SK-N-SH treated with all-trans-retinoic acid at 6 μM for 48 hours (cell line): ENCODE results near the gene TTC39B.
A peak's percentile ranks its signal among the peaks of the same experiment; 100 is the strongest.

ENCODE experiments used
- ATAC-seq: fragments of 200-7000 bp; cut with Tn5 transposase; 3 replicates; pipeline ENCODE4 v1.9.1; 2020; ENCODE audit warnings: mild to moderate bottlenecking, moderate library complexity
- ARNTL ChIP-seq: fragments of 450-650 bp; formaldehyde crosslinking; IDR thresholded peaks from 2 replicates; pipeline ENCODE4 v1.5.0; 2020; ENCODE audit warnings: low read depth, mild to moderate bottlenecking, moderate library complexity, borderline replicate concordance
- BACH2 ChIP-seq: fragments of 250-450 bp; sonication (Bioruptor Pico); IDR thresholded peaks from 2 replicates; pipeline ENCODE4 v1.9.0; 2021; ENCODE audit warnings: mild to moderate bottlenecking, borderline replicate concordance
- CSDC2 ChIP-seq: fragments of 250-450 bp; sonication (Bioruptor Pico); IDR thresholded peaks from 2 replicates; pipeline ENCODE4 v1.5.0; 2020; ENCODE audit warnings: mild to moderate bottlenecking, moderate library complexity
- GLIS3 ChIP-seq: fragments of 250-450 bp; sonication (Bioruptor Pico); IDR thresholded peaks from 2 replicates; pipeline ENCODE4 v1.5.0; 2020; ENCODE audit warnings: mild to moderate bottlenecking, moderate library complexity
- ISL1 ChIP-seq: fragments of 250-450 bp; sonication (Bioruptor Pico); IDR thresholded peaks from 2 replicates; pipeline ENCODE4 v2.1.2; 2022; ENCODE audit warnings: mild to moderate bottlenecking, moderate library complexity
- PPARA ChIP-seq: fragments of 250-450 bp; sonication (Bioruptor Pico); IDR thresholded peaks from 2 replicates; pipeline ENCODE4 v1.5.0; 2020; ENCODE audit warnings: mild to moderate bottlenecking, borderline replicate concordance
- RARB ChIP-seq: fragments of 250-450 bp; sonication (Bioruptor Pico); IDR thresholded peaks from 2 replicates; pipeline ENCODE4 v1.8.0; 2021; ENCODE audit warnings: mild to moderate bottlenecking, moderate library complexity
- TCF4 ChIP-seq: fragments of 250-450 bp; sonication (Bioruptor Pico); IDR thresholded peaks from 2 replicates; pipeline ENCODE4 v1.8.0; 2021; ENCODE audit warnings: mild to moderate bottlenecking, moderate library complexity, borderline replicate concordance
- TOX ChIP-seq: fragments of 250-450 bp; sonication (Bioruptor Pico); IDR thresholded peaks from 2 replicates; pipeline ENCODE4 v1.8.0; 2021; ENCODE audit warnings: mild to moderate bottlenecking, moderate library complexity, borderline replicate concordance
- ZFP30 ChIP-seq: fragments of 450-650 bp; formaldehyde crosslinking; IDR thresholded peaks from 2 replicates; pipeline ENCODE4 v1.5.0; 2022; ENCODE audit warnings: mild to moderate bottlenecking, moderate library complexity
- ZNF565 ChIP-seq: fragments of 450-650 bp; formaldehyde crosslinking; conservative IDR thresholded peaks from 2 replicates; pipeline ENCODE4 v1.5.0; 2020; ENCODE audit warnings: low read depth, mild to moderate bottlenecking, moderate library complexity
- ZNF8 ChIP-seq: fragments of 450-650 bp; formaldehyde crosslinking; IDR thresholded peaks from 2 replicates; pipeline ENCODE4 v1.5.0; 2020; ENCODE audit warnings: mild to moderate bottlenecking, moderate library complexity
- TF ChIP-seq, protein P1 (sequence below): fragments of 250-450 bp; sonication (Bioruptor Pico); IDR thresholded peaks from 2 replicates; pipeline ENCODE4 v1.5.1; 2021; ENCODE audit warnings: mild to moderate bottlenecking, moderate library complexity
- TF ChIP-seq, protein P2 (sequence below): fragments of 250-450 bp; sonication (Bioruptor Pico); IDR thresholded peaks from 2 replicates; pipeline ENCODE4 v1.5.1; 2020; ENCODE audit warnings: low read depth, mild to moderate bottlenecking, moderate library complexity
- TF ChIP-seq, protein P3 (sequence below): fragments of 250-450 bp; sonication (Bioruptor Pico); IDR thresholded peaks from 2 replicates; pipeline ENCODE4 v1.8.0; 2021; ENCODE audit warnings: low read depth, mild to moderate bottlenecking, moderate library complexity, borderline replicate concordance
- TF ChIP-seq, protein P4 (sequence below): fragments of 250-450 bp; sonication (Bioruptor Pico); IDR thresholded peaks from 2 replicates; pipeline ENCODE4 v1.5.0; 2020; ENCODE audit warnings: mild to moderate bottlenecking, moderate library complexity
- TF ChIP-seq, protein P5 (sequence below): fragments of 250-450 bp; sonication (Bioruptor Pico); IDR thresholded peaks from 2 replicates; pipeline ENCODE4 v1.8.0; 2020; ENCODE audit warnings: mild to moderate bottlenecking, moderate library complexity, borderline replicate concordance

Gene TTC39B

DNA sequence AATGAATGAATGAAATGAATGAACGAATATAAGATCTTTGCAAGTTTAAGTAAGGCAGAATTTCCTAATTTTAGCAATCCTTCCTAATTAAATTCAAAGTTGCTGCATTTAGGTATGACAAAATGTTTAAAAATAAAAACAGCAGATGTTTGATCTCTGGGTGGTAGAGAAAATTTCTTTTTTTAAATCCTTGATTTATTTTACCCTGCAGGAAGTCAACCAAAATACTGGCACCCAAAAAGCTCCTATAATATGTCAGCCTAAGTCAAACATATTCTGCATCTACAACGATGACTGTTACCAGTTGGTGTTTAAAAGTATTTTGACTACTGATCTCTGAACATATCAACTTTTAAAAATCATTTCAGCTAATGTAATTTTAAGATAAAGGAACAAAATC is 58.4 kb downstream of the TTC39B start:
- no peak for ATAC-seq
- TF ChIP-seq ARNTL, result no peak
- TF ChIP-seq ZNF8 (CRISPR knock-in tag), result no peak
- no peak for TF ChIP-seq ZFP30 (CRISPR knock-in tag)
- TF ChIP-seq TCF4 (CRISPR knock-in tag), result no peak
- TF ChIP-seq CSDC2, result no peak
- no peak for TF ChIP-seq TOX
- no peak for TF ChIP-seq PPARA (CRISPR knock-in tag)
- TF ChIP-seq, protein P1, sequence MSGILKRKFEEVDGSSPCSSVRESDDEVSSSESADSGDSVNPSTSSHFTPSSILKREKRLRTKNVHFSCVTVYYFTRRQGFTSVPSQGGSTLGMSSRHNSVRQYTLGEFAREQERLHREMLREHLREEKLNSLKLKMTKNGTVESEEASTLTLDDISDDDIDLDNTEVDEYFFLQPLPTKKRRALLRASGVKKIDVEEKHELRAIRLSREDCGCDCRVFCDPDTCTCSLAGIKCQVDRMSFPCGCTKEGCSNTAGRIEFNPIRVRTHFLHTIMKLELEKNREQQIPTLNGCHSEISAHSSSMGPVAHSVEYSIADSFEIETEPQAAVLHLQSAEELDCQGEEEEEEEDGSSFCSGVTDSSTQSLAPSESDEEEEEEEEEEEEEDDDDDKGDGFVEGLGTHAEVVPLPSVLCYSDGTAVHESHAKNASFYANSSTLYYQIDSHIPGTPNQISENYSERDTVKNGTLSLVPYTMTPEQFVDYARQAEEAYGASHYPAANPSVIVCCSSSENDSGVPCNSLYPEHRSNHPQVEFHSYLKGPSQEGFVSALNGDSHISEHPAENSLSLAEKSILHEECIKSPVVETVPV, result no peak
- TF ChIP-seq, protein P2, sequence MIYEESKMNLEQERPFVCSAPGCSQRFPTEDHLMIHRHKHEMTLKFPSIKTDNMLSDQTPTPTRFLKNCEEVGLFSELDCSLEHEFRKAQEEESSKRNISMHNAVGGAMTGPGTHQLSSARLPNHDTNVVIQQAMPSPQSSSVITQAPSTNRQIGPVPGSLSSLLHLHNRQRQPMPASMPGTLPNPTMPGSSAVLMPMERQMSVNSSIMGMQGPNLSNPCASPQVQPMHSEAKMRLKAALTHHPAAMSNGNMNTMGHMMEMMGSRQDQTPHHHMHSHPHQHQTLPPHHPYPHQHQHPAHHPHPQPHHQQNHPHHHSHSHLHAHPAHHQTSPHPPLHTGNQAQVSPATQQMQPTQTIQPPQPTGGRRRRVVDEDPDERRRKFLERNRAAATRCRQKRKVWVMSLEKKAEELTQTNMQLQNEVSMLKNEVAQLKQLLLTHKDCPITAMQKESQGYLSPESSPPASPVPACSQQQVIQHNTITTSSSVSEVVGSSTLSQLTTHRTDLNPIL (CRISPR knock-in tag), result no peak
- TF ChIP-seq, protein P3, sequence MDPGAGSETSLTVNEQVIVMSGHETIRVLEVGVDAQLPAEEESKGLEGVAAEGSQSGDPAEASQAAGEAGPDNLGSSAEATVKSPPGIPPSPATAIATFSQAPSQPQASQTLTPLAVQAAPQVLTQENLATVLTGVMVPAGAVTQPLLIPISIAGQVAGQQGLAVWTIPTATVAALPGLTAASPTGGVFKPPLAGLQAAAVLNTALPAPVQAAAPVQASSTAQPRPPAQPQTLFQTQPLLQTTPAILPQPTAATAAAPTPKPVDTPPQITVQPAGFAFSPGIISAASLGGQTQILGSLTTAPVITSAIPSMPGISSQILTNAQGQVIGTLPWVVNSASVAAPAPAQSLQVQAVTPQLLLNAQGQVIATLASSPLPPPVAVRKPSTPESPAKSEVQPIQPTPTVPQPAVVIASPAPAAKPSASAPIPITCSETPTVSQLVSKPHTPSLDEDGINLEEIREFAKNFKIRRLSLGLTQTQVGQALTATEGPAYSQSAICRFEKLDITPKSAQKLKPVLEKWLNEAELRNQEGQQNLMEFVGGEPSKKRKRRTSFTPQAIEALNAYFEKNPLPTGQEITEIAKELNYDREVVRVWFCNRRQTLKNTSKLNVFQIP (CRISPR knock-in tag), result no peak
- TF ChIP-seq ISL1 (CRISPR knock-in tag), result peak; percentile 40; the same call in 1 of the 2 replicates
- TF ChIP-seq, protein P4, sequence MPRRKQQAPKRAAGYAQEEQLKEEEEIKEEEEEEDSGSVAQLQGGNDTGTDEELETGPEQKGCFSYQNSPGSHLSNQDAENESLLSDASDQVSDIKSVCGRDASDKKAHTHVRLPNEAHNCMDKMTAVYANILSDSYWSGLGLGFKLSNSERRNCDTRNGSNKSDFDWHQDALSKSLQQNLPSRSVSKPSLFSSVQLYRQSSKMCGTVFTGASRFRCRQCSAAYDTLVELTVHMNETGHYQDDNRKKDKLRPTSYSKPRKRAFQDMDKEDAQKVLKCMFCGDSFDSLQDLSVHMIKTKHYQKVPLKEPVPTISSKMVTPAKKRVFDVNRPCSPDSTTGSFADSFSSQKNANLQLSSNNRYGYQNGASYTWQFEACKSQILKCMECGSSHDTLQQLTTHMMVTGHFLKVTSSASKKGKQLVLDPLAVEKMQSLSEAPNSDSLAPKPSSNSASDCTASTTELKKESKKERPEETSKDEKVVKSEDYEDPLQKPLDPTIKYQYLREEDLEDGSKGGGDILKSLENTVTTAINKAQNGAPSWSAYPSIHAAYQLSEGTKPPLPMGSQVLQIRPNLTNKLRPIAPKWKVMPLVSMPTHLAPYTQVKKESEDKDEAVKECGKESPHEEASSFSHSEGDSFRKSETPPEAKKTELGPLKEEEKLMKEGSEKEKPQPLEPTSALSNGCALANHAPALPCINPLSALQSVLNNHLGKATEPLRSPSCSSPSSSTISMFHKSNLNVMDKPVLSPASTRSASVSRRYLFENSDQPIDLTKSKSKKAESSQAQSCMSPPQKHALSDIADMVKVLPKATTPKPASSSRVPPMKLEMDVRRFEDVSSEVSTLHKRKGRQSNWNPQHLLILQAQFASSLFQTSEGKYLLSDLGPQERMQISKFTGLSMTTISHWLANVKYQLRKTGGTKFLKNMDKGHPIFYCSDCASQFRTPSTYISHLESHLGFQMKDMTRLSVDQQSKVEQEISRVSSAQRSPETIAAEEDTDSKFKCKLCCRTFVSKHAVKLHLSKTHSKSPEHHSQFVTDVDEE, result peak; percentile 54; the same call in 1 of the 2 replicates
- no peak for TF ChIP-seq BACH2
- TF ChIP-seq, protein P5, sequence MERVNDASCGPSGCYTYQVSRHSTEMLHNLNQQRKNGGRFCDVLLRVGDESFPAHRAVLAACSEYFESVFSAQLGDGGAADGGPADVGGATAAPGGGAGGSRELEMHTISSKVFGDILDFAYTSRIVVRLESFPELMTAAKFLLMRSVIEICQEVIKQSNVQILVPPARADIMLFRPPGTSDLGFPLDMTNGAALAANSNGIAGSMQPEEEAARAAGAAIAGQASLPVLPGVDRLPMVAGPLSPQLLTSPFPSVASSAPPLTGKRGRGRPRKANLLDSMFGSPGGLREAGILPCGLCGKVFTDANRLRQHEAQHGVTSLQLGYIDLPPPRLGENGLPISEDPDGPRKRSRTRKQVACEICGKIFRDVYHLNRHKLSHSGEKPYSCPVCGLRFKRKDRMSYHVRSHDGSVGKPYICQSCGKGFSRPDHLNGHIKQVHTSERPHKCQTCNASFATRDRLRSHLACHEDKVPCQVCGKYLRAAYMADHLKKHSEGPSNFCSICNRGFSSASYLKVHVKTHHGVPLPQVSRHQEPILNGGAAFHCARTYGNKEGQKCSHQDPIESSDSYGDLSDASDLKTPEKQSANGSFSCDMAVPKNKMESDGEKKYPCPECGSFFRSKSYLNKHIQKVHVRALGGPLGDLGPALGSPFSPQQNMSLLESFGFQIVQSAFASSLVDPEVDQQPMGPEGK (CRISPR knock-in tag), result no peak
- TF ChIP-seq GLIS3 (CRISPR knock-in tag), result no peak

DNA sequence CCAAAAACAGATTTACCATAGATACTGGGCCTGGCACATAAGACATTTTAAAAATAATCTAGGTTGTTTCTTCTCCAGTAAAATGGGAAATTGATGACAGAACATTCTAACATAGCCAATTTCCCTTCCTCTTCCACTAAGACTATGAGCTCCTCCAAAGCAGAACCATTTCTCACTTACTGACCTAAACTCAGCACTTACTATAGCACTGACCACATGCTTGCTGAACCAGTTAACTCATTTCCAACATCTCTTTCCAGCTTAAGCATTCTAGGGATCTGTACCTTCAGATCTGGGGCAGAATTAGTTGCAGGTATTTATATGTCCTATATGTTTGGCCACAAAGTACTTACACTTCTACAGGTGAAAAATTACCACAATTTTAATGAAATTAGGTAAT is 58.9 kb downstream of the TTC39B start:
- no peak for ATAC-seq
- TF ChIP-seq BACH2 (no peak), ZNF8 (CRISPR knock-in tag) (no peak), RARB (CRISPR knock-in tag) (no peak), GLIS3 (CRISPR knock-in tag) (no peak), CSDC2 (no peak), ZNF565 (CRISPR knock-in tag) (no peak)
- TF ChIP-seq, protein P2 (CRISPR knock-in tag), result no peak
- TF ChIP-seq, protein P4, result no peak
